ENCODE data around the gene CPT1B.

Gene CPT1B

GRCh38 chr22:50625131-50625567, 46.9 kb upstream of the CPT1B start:
- TF ChIP-seq, protein P1, sequence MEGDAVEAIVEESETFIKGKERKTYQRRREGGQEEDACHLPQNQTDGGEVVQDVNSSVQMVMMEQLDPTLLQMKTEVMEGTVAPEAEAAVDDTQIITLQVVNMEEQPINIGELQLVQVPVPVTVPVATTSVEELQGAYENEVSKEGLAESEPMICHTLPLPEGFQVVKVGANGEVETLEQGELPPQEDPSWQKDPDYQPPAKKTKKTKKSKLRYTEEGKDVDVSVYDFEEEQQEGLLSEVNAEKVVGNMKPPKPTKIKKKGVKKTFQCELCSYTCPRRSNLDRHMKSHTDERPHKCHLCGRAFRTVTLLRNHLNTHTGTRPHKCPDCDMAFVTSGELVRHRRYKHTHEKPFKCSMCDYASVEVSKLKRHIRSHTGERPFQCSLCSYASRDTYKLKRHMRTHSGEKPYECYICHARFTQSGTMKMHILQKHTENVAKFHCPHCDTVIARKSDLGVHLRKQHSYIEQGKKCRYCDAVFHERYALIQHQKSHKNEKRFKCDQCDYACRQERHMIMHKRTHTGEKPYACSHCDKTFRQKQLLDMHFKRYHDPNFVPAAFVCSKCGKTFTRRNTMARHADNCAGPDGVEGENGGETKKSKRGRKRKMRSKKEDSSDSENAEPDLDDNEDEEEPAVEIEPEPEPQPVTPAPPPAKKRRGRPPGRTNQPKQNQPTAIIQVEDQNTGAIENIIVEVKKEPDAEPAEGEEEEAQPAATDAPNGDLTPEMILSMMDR (IDR thresholded peaks at IDR 0.05; ENCODE audit: poor library complexity, severe bottlenecking), result no peak
- peaks cover 24% of the 10 kb centered on the region for H3K4me1 ChIP-seq (ENCODE audit: insufficient read depth, poor library complexity, severe bottlenecking)
- H3K36me3 ChIP-seq (ENCODE audit: low read depth), result no peaks in the 10 kb centered on the region
- no peaks in the 10 kb centered on the region for H3K9me3 ChIP-seq (ENCODE audit: severe bottlenecking)
- H3K4me3 ChIP-seq (ENCODE audit: severe bottlenecking), result no peak overlapping the region
- H3K27ac ChIP-seq (ENCODE audit: poor library complexity, severe bottlenecking), result no peak overlapping the region
- ATAC-seq (ENCODE audit: low read depth), result no peak
- DNase-seq (ENCODE audit: low spot score), result peak; percentile 38
- H3K27me3 ChIP-seq (ENCODE audit: insufficient read depth, poor library complexity, severe bottlenecking), result no peaks in the 10 kb centered on the region

DNA sequence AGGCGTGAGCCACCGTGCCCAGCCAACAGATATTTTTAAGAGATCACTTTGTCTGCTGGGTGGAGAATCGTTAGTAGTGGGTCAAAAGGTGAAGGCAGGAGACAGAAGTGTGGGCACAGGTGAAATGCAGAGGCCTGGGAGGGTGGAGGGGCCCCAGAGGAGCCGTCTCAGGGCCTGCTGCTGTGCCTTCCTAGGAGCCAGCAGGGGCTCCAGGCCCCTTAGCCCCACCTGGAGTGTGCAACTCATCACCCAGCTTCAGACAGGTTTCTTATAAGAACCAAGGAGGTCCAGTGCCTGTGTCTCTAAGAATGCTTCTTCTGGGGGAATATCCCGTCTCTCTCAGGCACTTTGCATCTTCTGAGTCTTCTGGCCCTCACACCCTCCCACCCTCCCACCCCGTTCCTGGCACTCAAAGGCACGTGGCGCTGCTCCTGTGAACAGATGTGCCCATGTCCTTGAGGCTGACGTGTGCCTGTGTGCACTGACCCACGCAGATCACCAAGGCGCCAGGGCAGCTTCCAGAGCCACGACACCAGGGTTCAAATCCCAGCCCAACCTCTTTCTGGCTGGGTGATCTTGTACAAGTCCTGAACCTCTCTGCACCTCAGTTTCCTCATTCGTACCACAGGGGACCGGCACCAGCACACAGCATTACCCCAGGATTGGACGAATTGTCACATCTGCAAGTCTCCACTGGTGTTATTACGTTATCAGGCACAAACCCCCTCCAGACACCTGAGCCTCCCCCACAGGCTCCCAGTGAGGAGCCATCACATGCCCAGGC, 46.3 kb upstream of the CPT1B start:
- Histone ChIP-seq H3K9me3 (ENCODE audit: severe bottlenecking) (no peaks in the 10 kb centered on the region), H3K4me1 (ENCODE audit: insufficient read depth, poor library complexity, severe bottlenecking) (peaks cover 24% of the 10 kb centered on the region), H3K27me3 (ENCODE audit: insufficient read depth, poor library complexity, severe bottlenecking) (no peaks in the 10 kb centered on the region), H3K27ac (ENCODE audit: poor library complexity, severe bottlenecking) (no peak overlapping the region), H3K4me3 (ENCODE audit: severe bottlenecking) (no peak overlapping the region), H3K36me3 (ENCODE audit: low read depth) (no peaks in the 10 kb centered on the region)
- DNase-seq (ENCODE audit: low spot score), result no peak
- no peak for ATAC-seq (ENCODE audit: low read depth)
- TF ChIP-seq, protein P1 (IDR thresholded peaks at IDR 0.05; ENCODE audit: poor library complexity, severe bottlenecking), result no peak

DNA sequence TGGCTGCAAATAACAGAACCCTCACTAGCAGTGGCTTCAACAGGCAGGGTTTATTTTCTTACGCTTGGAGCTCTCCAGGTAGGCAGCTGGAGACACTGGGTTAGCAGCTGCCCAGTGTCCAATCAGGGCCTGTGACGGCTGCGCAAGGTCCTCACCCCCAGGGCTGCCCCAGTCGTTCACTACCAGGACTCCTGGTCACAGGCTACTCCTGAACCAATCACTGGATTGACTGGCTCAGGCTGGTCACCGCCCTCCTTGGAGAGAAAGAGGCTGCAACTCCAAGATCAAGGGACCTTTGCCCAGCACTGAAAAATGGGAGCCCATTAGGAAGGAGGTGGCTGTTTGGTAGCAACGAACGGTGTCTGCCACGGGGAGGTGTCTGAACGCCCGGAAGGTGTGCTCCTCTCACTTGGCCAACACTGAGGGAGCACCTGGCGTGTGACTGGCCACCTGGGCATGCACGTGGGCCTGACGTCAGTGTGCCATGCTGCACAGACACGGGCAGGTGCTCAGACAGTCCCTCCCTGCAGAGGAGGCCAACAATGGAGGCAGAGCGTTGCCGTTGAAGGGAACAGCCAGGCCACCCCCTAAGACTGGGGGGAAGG, 44.6 kb upstream of the CPT1B start:
- Histone ChIP-seq H3K36me3 (ENCODE audit: low read depth) (no peaks in the 10 kb centered on the region), H3K27ac (ENCODE audit: poor library complexity, severe bottlenecking) (peak overlapping the region; percentile 68), H3K4me3 (ENCODE audit: severe bottlenecking) (no peak overlapping the region), H3K27me3 (ENCODE audit: insufficient read depth, poor library complexity, severe bottlenecking) (no peaks in the 10 kb centered on the region), H3K4me1 (ENCODE audit: insufficient read depth, poor library complexity, severe bottlenecking) (peaks cover 24% of the 10 kb centered on the region), H3K9me3 (ENCODE audit: severe bottlenecking) (no peaks in the 10 kb centered on the region)
- ATAC-seq (ENCODE audit: low read depth), result peak; percentile 21; the same call in 1 of the 3 replicates
- TF ChIP-seq, protein P1 (IDR thresholded peaks at IDR 0.05; ENCODE audit: poor library complexity, severe bottlenecking), result peak; percentile 3
- DNase-seq (ENCODE audit: low spot score), result peak; percentile 56

- DNase-seq (ENCODE audit: low spot score) (no peak), ATAC-seq (ENCODE audit: low read depth) (peak; percentile 8; the same call in 2 of the 3 replicates)
- peak overlapping the region; percentile 68 for H3K27ac ChIP-seq (ENCODE audit: poor library complexity, severe bottlenecking)
- TF ChIP-seq, protein P1 (IDR thresholded peaks at IDR 0.05; ENCODE audit: poor library complexity, severe bottlenecking), result peak; percentile 47
- peak overlapping the region; percentile 14 for H3K4me3 ChIP-seq (ENCODE audit: severe bottlenecking)
- no peaks in the 10 kb centered on the region for H3K9me3 ChIP-seq (ENCODE audit: severe bottlenecking)
- no peaks in the 10 kb centered on the region for H3K36me3 ChIP-seq (ENCODE audit: low read depth)
- peaks cover 24% of the 10 kb centered on the region for H3K4me1 ChIP-seq (ENCODE audit: insufficient read depth, poor library complexity, severe bottlenecking)
- H3K27me3 ChIP-seq (ENCODE audit: insufficient read depth, poor library complexity, severe bottlenecking), result no peaks in the 10 kb centered on the region
These were observed 43.9 kb upstream of the CPT1B start for GRCh38 chr22:50621948-50622722.

Data from RWPE2 (cell line).